Mesodermal cell (in vitro differentiated cells): ENCODE results near the gene CD200R1L. TPM values are rescaled to one million over a fixed set of nuclear protein-coding genes. Genes with fewer than 3 reads are reported as not detected.

ENCODE experiments used
- H3K27ac ChIP-seq: 2 replicates; pipeline ENCODE4 v1.7.0; 2013; ENCODE audit warnings: mild to moderate bottlenecking, low read depth, low read length, moderate library complexity; ENCODE audit not compliant: severe bottlenecking
- H3K36me3 ChIP-seq: 2 replicates; pipeline ENCODE4 v1.7.1; 2013; ENCODE audit warnings: mild to moderate bottlenecking, low read length, moderate library complexity; ENCODE audit not compliant: control insufficient read depth, insufficient read depth
- H3K4me1 ChIP-seq: one replicate; pipeline ENCODE4 v1.7.1; 2013; ENCODE audit warnings: mild to moderate bottlenecking, low read length; ENCODE audit not compliant: insufficient read depth, control insufficient read depth, poor library complexity, severe bottlenecking
- H3K4me3 ChIP-seq: 2 replicates; pipeline ENCODE4 v1.7.0; 2013; ENCODE audit warnings: low read length, control low read depth, mild to moderate bottlenecking; ENCODE audit not compliant: insufficient read depth, poor library complexity, severe bottlenecking; ENCODE audit errors: extremely low read depth
- H3K9me3 ChIP-seq: 2 replicates; pipeline ENCODE4 v1.7.1; 2013; ENCODE audit warnings: mild to moderate bottlenecking, low read length, moderate library complexity; ENCODE audit not compliant: control insufficient read depth
- WGBS, 2 experiments: methylation state at CpG; one replicate each; pipeline ENCODE4 v1.1.5; 2013; ENCODE audit warnings: missing lambda C conversion rate in 2 of 2; ENCODE audit not compliant: insufficient coverage in 2 of 2; 5-methylcytosine and 5-hydroxymethylcytosine counted together
- polyA plus RNA-seq, 2 experiments: library from polyadenylated mRNA; stranded (reverse); fragments of 50-300 nt; gene quantifications; one replicate each; pipeline ENCODE4 v1.2.3, GENCODE V29; 2013

Gene CD200R1L, protein sequence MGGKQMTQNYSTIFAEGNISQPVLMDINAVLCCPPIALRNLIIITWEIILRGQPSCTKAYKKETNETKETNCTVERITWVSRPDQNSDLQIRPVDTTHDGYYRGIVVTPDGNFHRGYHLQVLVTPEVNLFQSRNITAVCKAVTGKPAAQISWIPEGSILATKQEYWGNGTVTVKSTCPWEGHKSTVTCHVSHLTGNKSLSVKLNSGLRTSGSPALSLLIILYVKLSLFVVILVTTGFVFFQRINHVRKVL
- not detected for polyA plus RNA-seq (2013, experiment 1 of 2)
- polyA plus RNA-seq (2013, experiment 2 of 2): not detected

DNA sequence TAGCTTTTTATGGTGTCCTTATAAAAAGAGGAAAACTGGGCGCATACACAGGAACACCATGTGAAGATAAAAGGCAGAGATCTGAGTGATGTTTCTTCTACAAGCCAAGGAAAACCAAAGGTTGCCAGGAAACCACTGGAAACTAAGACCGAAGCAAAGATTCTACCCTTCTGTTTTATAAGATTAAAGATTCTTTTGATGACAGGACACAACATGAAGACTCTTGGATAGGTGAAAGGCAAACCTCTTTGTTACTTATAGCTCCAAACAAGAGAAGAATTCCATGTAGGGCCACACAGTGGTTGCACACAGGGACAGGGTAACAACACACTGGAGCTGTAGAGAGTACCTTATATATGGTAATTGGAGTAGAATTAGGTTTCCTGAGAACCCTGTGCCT is at the start of gene CD200R1L:
TSS of gene CD200R1L (minus strand) at position 101 of the 400 bp plus-strand sequence. CDS start 17,497 bp downstream, outside the sequence.
- WGBS, 2 experiments: 80% methylated on average over 1 of the region's 2 CpGs; no CpG with 5 or more reads in 1 of the 2 experiments
- Histone ChIP-seq H3K9me3 (no peaks in the 10 kb centered on the region), H3K4me1 (no peaks in the 10 kb centered on the region), H3K36me3 (no peaks in the 10 kb centered on the region), H3K27ac (no peak within 1 kb of the TSS), H3K4me3 (no peak within 1 kb of the TSS)

DNA sequence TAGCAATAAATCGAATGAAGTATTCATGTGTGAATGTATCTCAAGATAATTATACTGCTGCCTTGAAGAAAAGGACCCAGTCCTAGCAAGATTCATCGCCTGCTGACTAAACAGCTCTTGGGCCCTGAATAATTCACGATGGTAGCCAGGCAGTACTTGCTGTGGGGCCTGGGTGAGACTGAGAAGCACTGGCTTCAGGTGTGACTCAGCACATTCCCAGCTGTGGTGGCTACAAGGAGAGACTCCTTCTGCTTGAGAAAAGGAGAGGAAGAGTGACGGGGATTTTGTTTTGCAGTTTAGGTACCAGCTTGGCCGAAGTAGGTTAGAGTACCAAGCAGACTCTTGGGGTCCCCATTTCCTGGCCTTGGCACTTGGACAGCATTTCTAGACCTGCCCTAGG is 47.6 kb upstream of the CD200R1L start:
- Histone ChIP-seq H3K4me3 (no peak overlapping the region), H3K4me1 (peaks cover 6% of the 10 kb centered on the region), H3K36me3 (no peaks in the 10 kb centered on the region), H3K27ac (no peak overlapping the region), H3K9me3 (peaks cover 4% of the 10 kb centered on the region)
- 72 to 74% methylated on average over 4 of the region's 5 CpGs for WGBS, 2 experiments

DNA sequence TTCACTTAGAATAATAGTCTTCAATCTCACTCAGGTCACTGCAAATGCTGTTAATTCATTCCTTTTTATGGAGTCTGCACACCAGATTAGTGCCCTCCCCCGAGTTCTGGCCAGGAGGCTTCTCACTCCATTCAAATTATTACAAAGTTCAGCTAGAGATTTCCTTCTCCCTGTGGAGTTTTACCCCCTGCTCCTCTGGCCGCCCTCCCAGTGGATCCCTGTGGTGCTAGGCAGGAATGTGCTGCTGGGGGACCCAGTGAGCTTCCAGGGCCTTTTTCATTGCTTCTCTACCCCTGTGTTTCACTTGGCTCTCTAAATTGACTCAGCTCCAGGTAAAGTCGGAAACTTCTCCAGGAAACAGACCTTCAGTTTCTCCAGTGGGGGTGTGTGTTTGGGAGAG is 42.7 kb upstream of the CD200R1L start:
- H3K36me3 ChIP-seq: no peaks in the 10 kb centered on the region
- H3K4me1 ChIP-seq: peaks cover 4% of the 10 kb centered on the region
- 40 to 92% methylated on average over 1 to 2 of the region's 3 CpGs for WGBS, 2 experiments
- no peak overlapping the region for H3K27ac ChIP-seq
- H3K4me3 ChIP-seq: no peak overlapping the region
- peaks cover 4% of the 10 kb centered on the region for H3K9me3 ChIP-seq

DNA sequence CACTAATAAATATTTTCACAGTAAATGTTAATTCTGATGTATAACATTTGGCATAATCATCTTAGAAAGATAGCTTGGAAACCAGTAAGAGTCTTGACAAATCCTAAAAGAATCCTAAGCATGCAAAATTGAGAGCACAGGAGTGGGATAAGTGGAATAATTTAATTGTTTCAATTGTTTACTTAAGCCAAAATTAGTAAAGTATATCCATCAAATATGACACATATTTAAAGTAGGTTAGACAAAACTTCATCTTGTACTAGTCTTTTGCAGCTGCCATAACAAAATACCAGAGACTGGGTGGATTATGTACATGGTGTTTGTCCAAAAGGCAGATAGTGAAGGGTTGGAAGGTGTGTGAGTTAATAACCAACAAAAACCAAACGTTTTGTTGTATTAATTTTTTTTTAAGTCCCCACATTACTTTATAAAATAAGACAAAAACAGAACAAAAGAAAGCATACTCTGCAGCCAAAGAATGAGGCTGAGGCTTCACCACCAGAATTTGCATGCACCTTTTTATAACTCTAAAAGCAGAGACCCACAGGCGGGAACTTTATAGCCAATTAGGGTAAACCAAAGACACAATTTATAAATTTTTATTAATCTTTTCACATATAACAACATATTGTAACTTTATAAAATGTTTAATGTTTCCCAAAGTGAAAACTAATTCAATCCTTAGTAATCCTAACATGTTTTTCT is 41.9 kb upstream of the CD200R1L start:
- Histone ChIP-seq H3K9me3 (peaks cover 4% of the 10 kb centered on the region), H3K4me3 (no peak overlapping the region), H3K36me3 (no peaks in the 10 kb centered on the region), H3K27ac (no peak overlapping the region), H3K4me1 (no peaks in the 10 kb centered on the region)
- no CpG with 5 or more reads among the region's 2 CpGs for WGBS, 2 experiments

DNA sequence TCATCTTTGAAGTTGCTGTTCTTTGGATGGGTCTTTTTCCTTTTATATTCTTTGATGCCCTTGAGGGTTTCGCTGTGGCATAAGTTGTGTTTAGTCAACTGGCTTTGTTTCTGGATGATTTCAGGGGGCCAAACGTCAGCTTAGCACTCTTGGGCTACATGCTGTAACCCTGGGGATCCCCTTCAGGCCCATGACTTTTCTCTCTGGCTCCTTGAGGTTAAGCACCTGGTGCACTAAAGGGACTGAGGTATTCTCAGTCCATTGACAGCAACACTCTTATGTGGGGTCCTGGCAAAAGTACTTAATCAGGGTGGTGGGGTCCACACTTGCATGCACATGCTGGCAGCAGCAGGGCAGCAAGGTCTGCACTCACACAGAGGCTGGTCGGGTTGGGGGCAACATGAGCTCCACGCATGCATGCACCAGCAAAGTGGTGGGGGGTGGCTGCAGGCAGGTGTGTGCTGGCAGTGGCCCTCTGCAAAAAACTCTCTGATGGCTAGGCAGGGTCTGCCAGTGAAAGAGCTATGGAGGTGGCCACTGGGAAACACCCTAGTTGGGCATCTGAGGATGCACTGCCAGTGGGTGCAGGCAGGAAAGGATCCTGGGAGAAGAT is 38.1 kb upstream of the CD200R1L start:
- H3K9me3 ChIP-seq: no peaks in the 10 kb centered on the region
- no peaks in the 10 kb centered on the region for H3K4me1 ChIP-seq
- H3K4me3 ChIP-seq: no peak overlapping the region
- 87 to 91% methylated on average over 4 of the region's 4 CpGs for WGBS, 2 experiments
- H3K27ac ChIP-seq: no peak overlapping the region
- no peaks in the 10 kb centered on the region for H3K36me3 ChIP-seq

DNA sequence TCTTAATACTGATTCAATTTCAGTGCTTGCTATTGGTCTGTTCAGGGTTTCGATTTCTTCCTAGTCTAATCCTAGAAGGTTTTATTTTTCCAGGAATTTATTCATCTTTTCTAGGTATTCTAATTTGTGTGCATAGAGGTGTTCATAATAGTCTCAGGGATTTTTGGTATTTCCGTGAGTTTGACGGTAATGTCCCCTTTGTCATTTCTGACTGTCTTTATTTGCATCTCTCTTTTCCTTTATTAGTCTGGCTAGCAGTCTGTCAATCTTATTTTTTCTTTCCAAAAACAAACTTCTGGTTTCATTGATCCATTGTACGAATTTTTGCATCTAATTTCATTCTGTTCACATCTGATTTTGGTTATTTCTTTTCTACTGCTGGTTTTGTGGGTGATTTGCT is 35.2 kb upstream of the CD200R1L start:
- WGBS, 2 experiments: 94 to 100% methylated on average over 1 to 2 of the region's 4 CpGs
- H3K36me3 ChIP-seq: no peaks in the 10 kb centered on the region
- no peak overlapping the region for H3K27ac ChIP-seq
- H3K4me3 ChIP-seq: no peak overlapping the region
- H3K4me1 ChIP-seq: no peaks in the 10 kb centered on the region
- H3K9me3 ChIP-seq: no peaks in the 10 kb centered on the region

DNA sequence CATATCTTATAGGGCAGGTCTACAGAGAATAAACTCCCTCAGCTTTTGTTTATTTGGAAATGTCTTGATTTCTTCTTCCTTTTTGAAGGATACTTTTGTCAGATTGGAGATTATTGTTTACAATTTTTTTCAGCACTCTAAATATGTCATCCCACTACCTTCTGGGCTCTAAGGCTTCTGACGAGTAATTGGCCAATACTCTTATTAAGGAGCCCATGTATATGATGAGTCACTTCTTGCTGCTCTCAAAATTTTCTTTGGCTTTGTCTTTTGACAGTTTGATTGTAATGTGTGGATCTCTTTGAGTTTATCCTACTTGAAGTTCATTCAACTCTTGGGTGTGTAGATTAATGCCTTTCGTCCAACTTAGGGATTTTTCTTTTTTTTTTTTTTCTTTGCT is 28.9 kb upstream of the CD200R1L start:
- Histone ChIP-seq H3K27ac (no peak overlapping the region), H3K36me3 (no peaks in the 10 kb centered on the region), H3K4me3 (no peak overlapping the region), H3K4me1 (no peaks in the 10 kb centered on the region), H3K9me3 (no peaks in the 10 kb centered on the region)
- WGBS, 2 experiments: 100% methylated on average over 1 of the region's 2 CpGs; no CpG with 5 or more reads in 1 of the 2 experiments

DNA sequence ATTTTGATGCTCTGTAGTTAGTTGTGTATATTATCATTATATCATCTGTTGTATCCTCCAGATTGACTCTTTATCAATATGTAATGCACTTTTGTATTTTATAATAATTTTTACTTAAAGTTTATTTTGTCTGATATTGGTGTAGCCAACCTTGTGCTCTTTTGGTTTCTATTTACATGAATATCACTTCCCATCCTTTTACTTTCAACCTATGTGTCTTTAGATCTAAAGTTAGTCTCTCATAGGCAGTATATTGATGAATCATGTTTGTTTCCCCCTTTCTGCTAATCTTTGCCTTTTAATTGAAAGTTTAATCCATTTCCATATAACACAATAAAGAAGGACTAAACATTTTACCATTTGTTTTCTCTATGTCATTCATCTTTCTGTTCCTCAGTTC is 28.1 kb upstream of the CD200R1L start:
- Histone ChIP-seq H3K4me1 (no peaks in the 10 kb centered on the region), H3K36me3 (no peaks in the 10 kb centered on the region), H3K27ac (no peak overlapping the region), H3K4me3 (no peak overlapping the region), H3K9me3 (no peaks in the 10 kb centered on the region)

DNA sequence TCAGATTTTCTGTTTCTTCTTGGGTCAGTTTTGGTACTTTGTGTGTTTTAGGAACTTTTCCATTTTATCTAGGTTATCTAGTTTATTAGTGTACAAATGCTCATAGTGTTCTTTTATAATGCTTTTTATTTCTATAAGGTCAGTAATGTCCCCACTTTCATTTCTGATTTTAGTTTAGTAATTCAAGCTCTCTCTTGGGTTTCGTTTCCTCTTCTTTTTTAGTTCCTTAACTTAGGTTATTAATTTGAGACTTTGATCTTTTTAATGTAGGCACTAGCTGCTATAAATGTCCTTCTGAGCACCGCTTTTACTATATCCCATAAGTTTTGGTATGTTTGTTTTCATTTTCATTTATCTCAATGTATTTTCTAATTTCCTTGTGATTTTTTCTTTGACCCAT is 27.0 kb upstream of the CD200R1L start:
- no peaks in the 10 kb centered on the region for H3K36me3 ChIP-seq
- H3K4me3 ChIP-seq: no peak overlapping the region
- WGBS, 2 experiments: no CpG with 5 or more reads among the region's 2 CpGs
- H3K27ac ChIP-seq: no peak overlapping the region
- no peaks in the 10 kb centered on the region for H3K9me3 ChIP-seq
- no peaks in the 10 kb centered on the region for H3K4me1 ChIP-seq

DNA sequence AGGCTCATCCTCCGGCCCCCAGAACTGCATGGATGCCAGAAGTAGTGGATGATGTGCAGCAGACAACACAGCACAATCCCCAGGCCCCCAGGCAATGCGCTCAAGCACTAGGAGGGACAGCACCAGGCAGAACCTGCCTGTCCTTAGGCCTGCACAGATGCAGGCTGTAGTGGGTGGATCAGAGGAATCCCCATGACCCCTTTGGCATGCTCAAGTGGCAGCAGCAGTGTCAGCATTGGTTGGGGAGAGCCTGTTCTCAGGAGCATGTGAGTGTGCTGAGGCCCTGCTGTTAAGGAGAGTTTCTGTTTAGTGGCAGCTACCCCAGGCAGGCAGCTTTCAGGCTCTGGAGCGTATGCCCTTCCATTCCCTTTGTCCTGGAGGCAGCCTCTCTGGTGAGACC is 25.1 kb upstream of the CD200R1L start:
- 81 to 97% methylated on average over 2 to 3 of the region's 3 CpGs for WGBS, 2 experiments
- H3K4me3 ChIP-seq: no peak overlapping the region

DNA sequence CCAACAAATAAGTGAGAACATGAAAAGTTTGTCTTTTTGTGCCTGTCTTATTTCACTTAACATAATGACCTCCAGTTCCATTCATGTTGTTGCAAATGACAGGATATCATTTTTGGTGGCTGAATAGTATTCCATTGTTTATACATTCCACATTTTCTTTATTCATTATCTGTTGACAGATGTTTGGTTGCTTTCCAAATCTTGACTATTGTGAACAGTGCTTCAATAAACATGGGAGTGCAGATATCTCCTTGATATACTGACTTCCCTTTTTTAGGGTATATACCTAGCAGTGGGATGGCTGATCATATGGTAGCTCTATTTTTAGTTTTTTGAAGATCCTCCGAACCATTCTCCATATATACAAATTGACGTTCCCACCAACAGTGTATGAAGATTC is 19.1 kb upstream of the CD200R1L start:
- H3K9me3 ChIP-seq: no peaks in the 10 kb centered on the region
- no peak overlapping the region for H3K27ac ChIP-seq
- H3K4me3 ChIP-seq: no peak overlapping the region
- no CpG with 5 or more reads among the region's 2 CpGs for WGBS, 2 experiments
- H3K36me3 ChIP-seq: no peaks in the 10 kb centered on the region
- no peaks in the 10 kb centered on the region for H3K4me1 ChIP-seq

More for the DNA sequence above, 25.1 kb upstream of the CD200R1L start:
- Histone ChIP-seq H3K36me3 (no peaks in the 10 kb centered on the region), H3K27ac (no peak overlapping the region), H3K4me1 (no peaks in the 10 kb centered on the region), H3K9me3 (no peaks in the 10 kb centered on the region)
